Memory B cell (primary cell): ENCODE results near the gene ERMARD.

Experiments
- ATAC-seq: fragments of 150-1000 bp; cut with Tn5 transposase; 2 replicates; pipeline ENCODE4 v1.10.0; 2021; ENCODE audit warnings: low read depth, mild to moderate bottlenecking, moderate library complexity
- DNase-seq, 2 donors: peaks; one replicate each; pipeline ENCODE4 v3.0.0; 2022; ENCODE audit warnings: low spot score in 2 of 2
- H3K27ac Mint-ChIP-seq: one replicate; pipeline ENCODE4 v1.8.0; 2022; ENCODE audit warnings: mild to moderate bottlenecking, moderate library complexity, mixed read lengths
- H3K27me3 Mint-ChIP-seq: one replicate; pipeline ENCODE4 v1.8.0; 2022; ENCODE audit warnings: mixed read lengths
- H3K36me3 Mint-ChIP-seq: one replicate; pipeline ENCODE4 v1.8.0; 2022; ENCODE audit warnings: mild to moderate bottlenecking, mixed read lengths
- H3K4me1 Mint-ChIP-seq: one replicate; pipeline ENCODE4 v1.8.0; 2022; ENCODE audit warnings: mixed read lengths
- H3K4me3 Mint-ChIP-seq: one replicate; pipeline ENCODE4 v1.8.0; 2022; ENCODE audit warnings: mild to moderate bottlenecking, moderate library complexity, mixed read lengths
- H3K9me3 Mint-ChIP-seq: one replicate; pipeline ENCODE4 v1.8.0; 2022; ENCODE audit warnings: mixed read lengths

Gene ERMARD

GRCh38 chr6:169824848-169825557 lies 73.6 kb downstream of the ERMARD start:
- H3K27me3 Mint-ChIP-seq = peaks cover 37% of the 10 kb centered on the region
- no peak overlapping the region for H3K4me3 Mint-ChIP-seq
- H3K36me3 Mint-ChIP-seq = peaks cover 3% of the 10 kb centered on the region
- H3K27ac Mint-ChIP-seq = no peak overlapping the region
- H3K4me1 Mint-ChIP-seq = no peaks in the 10 kb centered on the region
- DNase-seq = no peak
- ATAC-seq = no peak
- peaks cover 7% of the 10 kb centered on the region for H3K9me3 Mint-ChIP-seq

DNA sequence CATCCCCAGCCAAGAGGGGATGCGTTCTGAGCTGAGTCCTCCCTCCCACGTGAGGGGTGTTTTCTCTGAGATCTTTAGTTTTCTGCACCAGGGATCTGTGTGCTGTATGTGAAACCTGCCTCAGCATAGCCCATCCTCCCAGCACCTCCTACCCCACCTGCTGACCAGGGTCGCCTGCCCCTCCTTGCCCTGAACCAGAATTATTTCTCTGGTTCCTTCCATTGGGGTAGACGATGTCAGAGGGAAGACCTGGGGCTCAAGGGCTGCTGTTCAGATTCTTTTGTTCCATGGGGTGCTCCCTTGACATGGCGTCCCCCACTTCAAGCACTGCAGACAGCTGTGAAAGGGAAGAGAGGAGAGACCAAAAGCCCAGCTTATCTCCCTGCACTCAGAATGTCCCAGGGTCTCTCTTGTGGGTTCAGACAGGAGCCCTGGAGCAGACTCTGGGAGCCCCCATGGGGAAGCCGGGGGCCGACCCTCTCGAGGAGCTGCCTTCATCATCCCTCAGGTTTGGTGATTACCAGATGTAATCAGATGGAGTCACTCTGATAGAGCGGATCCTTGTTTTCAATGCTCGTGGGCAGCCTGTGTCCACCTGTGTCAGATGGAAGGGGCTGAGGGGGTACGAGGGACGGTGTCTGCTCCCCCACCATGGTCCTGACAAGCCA lies 74.3 kb downstream of the ERMARD start:
- Mint-ChIP-seq H3K9me3 (peaks cover 7% of the 10 kb centered on the region), H3K36me3 (peaks cover 3% of the 10 kb centered on the region), H3K4me1 (no peaks in the 10 kb centered on the region), H3K4me3 (no peak overlapping the region), H3K27ac (no peak overlapping the region), H3K27me3 (peaks cover 34% of the 10 kb centered on the region)
- DNase-seq = no peak
- ATAC-seq = no peak

GRCh38 chr6:169826697-169827096 lies 75.3 kb downstream of the ERMARD start:
- no peak overlapping the region for H3K4me3 Mint-ChIP-seq
- ATAC-seq (no peak), DNase-seq (no peak)
- no peak overlapping the region for H3K27ac Mint-ChIP-seq
- peaks cover 3% of the 10 kb centered on the region for H3K36me3 Mint-ChIP-seq
- peaks cover 7% of the 10 kb centered on the region for H3K9me3 Mint-ChIP-seq
- H3K4me1 Mint-ChIP-seq = peaks cover 2% of the 10 kb centered on the region
- peaks cover 37% of the 10 kb centered on the region for H3K27me3 Mint-ChIP-seq

DNA sequence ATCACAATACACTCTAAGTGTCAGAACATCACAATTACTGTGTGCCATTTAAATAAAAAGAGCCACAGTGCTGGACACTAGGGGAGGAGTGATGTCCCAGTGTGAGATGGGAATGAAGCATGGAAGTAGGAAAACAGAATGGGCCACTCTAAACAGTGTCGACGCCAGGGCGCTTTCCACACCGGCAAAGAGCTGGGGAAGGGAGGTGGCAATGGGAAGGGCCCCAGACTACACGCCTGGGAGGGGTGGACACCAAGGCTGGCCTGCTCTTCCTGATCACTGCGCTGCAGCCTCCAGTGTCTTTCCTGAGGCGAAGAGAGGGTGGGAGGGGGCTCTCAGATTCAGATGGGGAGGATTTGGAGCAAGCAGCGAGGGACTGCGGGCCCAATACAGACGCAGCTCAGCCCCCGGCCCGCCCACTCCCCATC lies 75.9 kb downstream of the ERMARD start:
- Mint-ChIP-seq H3K9me3 (peaks cover 7% of the 10 kb centered on the region), H3K4me1 (peaks cover 3% of the 10 kb centered on the region), H3K4me3 (no peak overlapping the region), H3K27ac (no peak overlapping the region), H3K27me3 (peaks cover 36% of the 10 kb centered on the region), H3K36me3 (peaks cover 3% of the 10 kb centered on the region)
- ATAC-seq (no peak), DNase-seq (no peak)

- H3K27me3 Mint-ChIP-seq = peaks cover 35% of the 10 kb centered on the region
- DNase-seq (no peak), ATAC-seq (no peak)
These were observed 76.8 kb downstream of the ERMARD start for GRCh38 chr6:169828176-169828575.

DNA sequence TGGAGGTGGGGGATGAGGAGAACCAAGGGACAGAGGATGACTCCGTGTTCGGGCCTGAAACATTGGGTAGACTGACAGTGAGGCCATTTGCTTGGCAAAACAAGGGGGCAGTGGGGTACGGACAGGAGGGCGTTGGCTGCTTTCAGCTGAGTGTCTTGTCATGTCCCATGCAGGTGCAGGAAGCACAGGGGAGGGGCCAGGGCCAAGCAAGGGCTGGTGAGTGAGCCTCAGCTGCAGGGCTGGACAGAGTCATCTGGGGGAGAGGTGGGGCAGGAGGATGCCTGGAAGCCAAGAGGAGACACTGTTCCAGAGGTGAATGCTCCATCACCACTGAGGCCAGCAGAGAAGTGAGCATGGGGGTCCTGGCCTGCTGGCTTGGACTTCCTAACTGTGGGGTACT lies 78.4 kb downstream of the ERMARD start:
- ATAC-seq (no peak), DNase-seq (no peak)
- H3K27me3 Mint-ChIP-seq = peaks cover 31% of the 10 kb centered on the region
- peaks cover 7% of the 10 kb centered on the region for H3K9me3 Mint-ChIP-seq
- H3K27ac Mint-ChIP-seq = no peak overlapping the region
- H3K4me3 Mint-ChIP-seq = no peak overlapping the region
- H3K4me1 Mint-ChIP-seq = peaks cover 3% of the 10 kb centered on the region
- peaks cover 3% of the 10 kb centered on the region for H3K36me3 Mint-ChIP-seq

More at GRCh38 chr6:169828176-169828575, 76.8 kb downstream of the ERMARD start:
- Mint-ChIP-seq H3K4me1 (peaks cover 3% of the 10 kb centered on the region), H3K27ac (no peak overlapping the region), H3K4me3 (no peak overlapping the region), H3K36me3 (peaks cover 3% of the 10 kb centered on the region), H3K9me3 (peaks cover 7% of the 10 kb centered on the region)

GRCh38 chr6:169830876-169831275 lies 79.5 kb downstream of the ERMARD start:
- H3K9me3 Mint-ChIP-seq = peaks cover 7% of the 10 kb centered on the region
- ATAC-seq (no peak), DNase-seq (no peak)
- H3K4me1 Mint-ChIP-seq = peaks cover 3% of the 10 kb centered on the region
- H3K27me3 Mint-ChIP-seq = peaks cover 28% of the 10 kb centered on the region
- no peak overlapping the region for H3K27ac Mint-ChIP-seq
- H3K36me3 Mint-ChIP-seq = peaks cover 3% of the 10 kb centered on the region
- no peak overlapping the region for H3K4me3 Mint-ChIP-seq
